MCF 10A (cell line): ENCODE measurements around the gene KCNJ14. TPM values are rescaled to one million over a fixed set of nuclear protein-coding genes. Genes with fewer than 3 reads are reported as not detected.

Experiments
- BruUV-seq: library from RNA; stranded (reverse); fragments of 400-500 nt; replicated peaks from 2 replicates; lab custom pipeline; 2021; lab: Mats Ljungman, UMichigan
- CTCF ChIA-PET: fragments of 300-600 bp; sonication (Branson Sonifier 250); formaldehyde crosslinking; extraction: SDS; loops from one replicate; lab custom pipeline; 2021; ENCODE audit warnings: antibody characterized with exemption, inconsistent platforms; lab: Yijun Ruan, JAX
- POLR2A ChIA-PET: fragments of 300-600, 350-650 bp; sonication (Branson Sonifier 250); formaldehyde crosslinking; extraction: SDS; loops from one replicate; lab custom pipeline; 2020; ENCODE audit warnings: antibody characterized with exemption, inconsistent platforms; lab: Yijun Ruan, JAX
- DNase-seq: peaks from one replicate; pipeline ENCODE4 v3.0.0-alpha.2; 2018; ENCODE audit not compliant: unreplicated experiment
- H3K27ac Mint-ChIP-seq: one replicate; pipeline ENCODE4 v1.8.0; 2022; ENCODE audit warnings: mild to moderate bottlenecking, low read depth, mixed read lengths; ENCODE audit not compliant: unreplicated experiment
- H3K27me3 Mint-ChIP-seq: one replicate; pipeline ENCODE4 v1.8.0; 2022; ENCODE audit warnings: mixed read lengths; ENCODE audit not compliant: insufficient read depth, unreplicated experiment
- H3K36me3 Mint-ChIP-seq: one replicate; pipeline ENCODE4 v1.8.0; 2022; ENCODE audit warnings: mild to moderate bottlenecking, moderate library complexity, mixed read lengths; ENCODE audit not compliant: insufficient read depth, unreplicated experiment
- H3K4me1 Mint-ChIP-seq: one replicate; pipeline ENCODE4 v1.8.0; 2022; ENCODE audit warnings: mixed read lengths; ENCODE audit not compliant: insufficient read depth, unreplicated experiment
- H3K4me3 Mint-ChIP-seq: one replicate; pipeline ENCODE4 v1.8.0; 2022; ENCODE audit warnings: mild to moderate bottlenecking, moderate library complexity, mixed read lengths; ENCODE audit not compliant: unreplicated experiment
- H3K9me3 Mint-ChIP-seq: one replicate; pipeline ENCODE4 v1.8.0; 2022; ENCODE audit warnings: mixed read lengths; ENCODE audit not compliant: unreplicated experiment
- CTCF ChIP-seq: fragments of 200-600 bp; IDR thresholded peaks from one replicate; pipeline ENCODE4 v1.8.0; 2022; ENCODE audit warnings: antibody characterized with exemption, mild to moderate bottlenecking; ENCODE audit not compliant: unreplicated experiment
- intact Hi-C: fragments of 100-400 bp; cut with micrococcal nuclease; formaldehyde crosslinking; loops from 2 replicates; pipeline ENCODE4 v1.14.1; 2022
- total RNA-seq: library from RNA; stranded (reverse); gene quantifications from 2 replicates; pipeline ENCODE4 v1.2.3, GENCODE V29; 2022

KCNJ14 gene
- total RNA-seq, 1 experiment from 2014 or later: 1.6 TPM

GRCh38 chr19:48479686-48480085 lies 24.3 kb downstream of the KCNJ14 start:
- no peak for DNase-seq
- BruUV-seq: no TSS peak
- Mint-ChIP-seq H3K4me1 (peaks cover 13% of the 10 kb centered on the region), H3K27ac (no peak overlapping the region), H3K4me3 (no peak overlapping the region), H3K27me3 (no peaks in the 10 kb centered on the region), H3K9me3 (no peaks in the 10 kb centered on the region), H3K36me3 (peaks cover 69% of the 10 kb centered on the region)
- no peak for TF ChIP-seq CTCF
- intact Hi-C loops: no loop called here
- ChIA-PET CTCF (interaction anchor here (1.4 kb wide), 1 partner anchor 10 kb away, joined by 3 read pairs; no protein-coding TSS in a partner anchor), POLR2A (interaction anchor here (1.0 to 1.2 kb wide), 2 partner anchors 8 to 10 kb away, joined by 3 read pairs; no protein-coding TSS in a partner anchor)

- H3K4me1 Mint-ChIP-seq: peaks cover 13% of the 10 kb centered on the region
- ChIA-PET POLR2A (interaction anchor here (1.0 kb wide), 1 partner anchor 9 kb away, joined by 3 read pairs; no protein-coding TSS in a partner anchor), CTCF (interaction anchor here (1.4 kb wide), 1 partner anchor 9 kb away, joined by 3 read pairs; no protein-coding TSS in a partner anchor)
- DNase-seq: no peak
- TF ChIP-seq CTCF: no peak
- H3K36me3 Mint-ChIP-seq: peaks cover 65% of the 10 kb centered on the region
- intact Hi-C loops: no loop called here
- H3K4me3 Mint-ChIP-seq: no peak overlapping the region
- no peak overlapping the region for H3K27ac Mint-ChIP-seq
- BruUV-seq: no TSS peak
- no peaks in the 10 kb centered on the region for H3K9me3 Mint-ChIP-seq
- no peaks in the 10 kb centered on the region for H3K27me3 Mint-ChIP-seq
These were observed 24.8 kb downstream of the KCNJ14 start for GRCh38 chr19:48480183-48480557.

DNA sequence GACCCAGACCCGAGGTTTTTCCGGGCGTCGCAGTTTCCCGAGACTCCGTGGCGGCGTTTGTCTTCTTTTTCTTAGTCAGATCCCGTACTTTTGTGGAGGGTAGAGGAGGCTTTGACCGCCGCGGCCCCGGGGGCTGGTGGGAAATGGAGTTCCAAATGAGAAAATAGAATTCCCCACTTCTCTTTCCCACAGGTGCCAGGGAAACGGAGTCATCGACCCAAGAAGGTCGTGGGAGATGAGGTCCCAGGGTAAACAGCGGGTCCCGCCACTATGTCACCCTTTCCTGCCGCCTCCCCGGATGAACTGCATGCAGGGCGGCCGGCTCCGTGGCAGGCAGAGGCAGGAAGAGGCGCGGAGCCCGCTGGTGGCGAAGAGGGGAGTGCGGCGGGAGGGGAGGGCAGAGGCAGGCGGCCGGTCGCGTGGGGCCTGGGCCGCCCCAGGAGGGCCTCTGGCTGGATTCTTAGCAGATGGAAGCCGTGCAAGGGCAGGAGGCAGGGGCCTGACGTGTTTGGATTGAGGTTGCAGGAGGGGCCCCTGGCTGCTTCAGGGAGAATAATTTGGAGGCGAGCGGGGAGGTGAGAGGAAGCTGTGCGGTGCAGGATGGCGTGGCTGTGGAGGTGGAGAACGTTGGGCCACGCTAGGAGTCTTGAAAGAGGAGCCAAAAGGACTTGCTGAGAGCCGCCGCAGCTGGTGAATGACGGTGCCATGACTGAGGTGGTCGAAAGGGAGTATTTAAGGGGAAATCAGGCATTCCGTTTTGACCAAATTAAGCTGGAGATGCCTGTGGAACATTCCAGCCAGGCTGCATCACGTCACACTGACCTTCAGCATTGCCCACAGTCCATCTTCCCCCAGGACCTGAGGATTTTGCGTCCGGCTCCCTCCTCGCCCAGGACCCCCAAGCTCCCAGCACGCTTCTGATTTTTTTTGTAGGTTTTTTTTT lies 25.5 kb downstream of the KCNJ14 start:
- Mint-ChIP-seq H3K36me3 (peaks cover 59% of the 10 kb centered on the region), H3K27me3 (no peaks in the 10 kb centered on the region), H3K9me3 (no peaks in the 10 kb centered on the region), H3K4me1 (peaks cover 17% of the 10 kb centered on the region), H3K4me3 (no peak overlapping the region), H3K27ac (no peak overlapping the region)
- no peak for TF ChIP-seq CTCF
- intact Hi-C loops: no loop called here
- ChIA-PET CTCF (no interaction called here), POLR2A (interaction anchor here (1.0 to 1.3 kb wide), 2 partner anchors 9 to 36 kb away, joined by 3 read pairs; no protein-coding TSS in a partner anchor)
- DNase-seq: no peak
- BruUV-seq: no TSS peak
